K562 (cell line): ENCODE results near the gene SCAMP1. TPM values are rescaled to one million over a fixed set of nuclear protein-coding genes. Genes with fewer than 3 reads are reported as not detected.

Experiments
- EHMT2 ChIP-seq: fragments of 450-650 bp; IDR thresholded peaks from 2 replicates; pipeline ENCODE4 v1.6.1; 2018; ENCODE audit warnings: antibody characterized with exemption
- GABPB1 ChIP-seq: sonication (generic); formaldehyde crosslinking; IDR thresholded peaks from 2 replicates; pipeline ENCODE4 v1.8.0; 2022; ENCODE audit warnings: mild to moderate bottlenecking, missing genetic modification reagents
- L3MBTL2 ChIP-seq: fragments of 450-650 bp; IDR thresholded peaks from 2 replicates; pipeline ENCODE4 v1.6.1; 2016; ENCODE audit warnings: mild to moderate bottlenecking, moderate library complexity
- MAFK ChIP-seq: IDR thresholded peaks from 2 replicates; pipeline ENCODE4 v1.6.1; 2011; ENCODE audit warnings: low read length, improper control_type of control experiment
- MGA ChIP-seq: fragments of 450-650 bp; IDR thresholded peaks from 2 replicates; pipeline ENCODE4 v1.6.1; 2016; ENCODE audit warnings: mild to moderate bottlenecking, moderate library complexity
- MNT ChIP-seq, 2 experiments: fragments of 450-650 bp; conservative IDR thresholded peaks; 2 replicates each; pipeline ENCODE4 v1.6.1; 2017; ENCODE audit warnings: mild to moderate bottlenecking in 2 of 2, moderate library complexity in 2 of 2
- RBBP5 ChIP-seq: fragments of 200-600 bp; sonication (generic); IDR thresholded peaks from 2 replicates; pipeline ENCODE4 v1.6.1; 2012; ENCODE audit warnings: borderline replicate concordance, mild to moderate bottlenecking, low read length, control low read depth, inconsistent platforms; ENCODE audit not compliant: insufficient read depth, poor library complexity, severe bottlenecking
- TEAD4 ChIP-seq, 2 experiments: sonication (generic) in 1 of 2; formaldehyde crosslinking in 1 of 2; IDR thresholded peaks; 2 replicates each; pipeline versions ENCODE4 v1.6.1 to v1.8.0; 2012 to 2022; ENCODE audit warnings: borderline replicate concordance in 1 of 2, inconsistent platforms in 1 of 2, low read length in 1 of 2, mild to moderate bottlenecking in 1 of 2, missing genetic modification reagents in 1 of 2
- ZBTB8A ChIP-seq: fragments of 450-650 bp; IDR thresholded peaks from 2 replicates; pipeline ENCODE4 v1.6.1; 2018; ENCODE audit warnings: mild to moderate bottlenecking, moderate library complexity; ENCODE audit not compliant: partially characterized antibody
- ZNF175 ChIP-seq: fragments of 200-800 bp; sonication (Bioruptor generic); IDR thresholded peaks from 2 replicates; pipeline ENCODE4 v1.6.1; 2016; ENCODE audit warnings: low read depth, mild to moderate bottlenecking, missing genetic modification characterization, missing compliant biosample characterization
- ZNF280A ChIP-seq: fragments of 450-650 bp; IDR thresholded peaks from 2 replicates; pipeline ENCODE4 v1.6.1; 2018; ENCODE audit warnings: mild to moderate bottlenecking, low read depth; ENCODE audit not compliant: partially characterized antibody
- polyA plus RNA-seq, 8 experiments: library from polyadenylated mRNA; depleted of rRNA in 4 of 8; stranded (reverse) in 5 of 8; unstranded in 3 of 8; fragments of >200 nt; fragmentation: Nextera tagmentation in 2 of 8; fragmentation: Illumina TruSeq in 1 of 8; extraction: Ambion mirVana in 2 of 8; extraction: Trizol in 1 of 8; gene quantifications; 2 replicates each; pipeline versions ENCODE4 v1.2.1 to v1.2.3, GENCODE V29; 2011 to 2014; ENCODE audit warnings: inconsistent platforms in 1 of 8, missing spikeins in 1 of 8
- total RNA-seq, 7 experiments: library from RNA; depleted of rRNA in 6 of 7; stranded (reverse); fragments of >200 nt in 6 of 7; fragmentation: Illumina TruSeq in 2 of 7; extraction: Trizol in 2 of 7; gene quantifications; 2 replicates each; pipeline versions ENCODE4 v1.2.1 to v1.2.3, GENCODE V29; 2011 to 2021; ENCODE audit warnings: low replicate concordance in 1 of 7

SCAMP1 gene
- total and polyA plus RNA-seq, 9 of the 15 experiments (the other 6 are each of a cell fraction or from before 2014, with no cell fraction given), result 5.4 to 23.9 (median 13.8) TPM

GRCh38 chr5:78527054-78527859 lies 166.8 kb downstream of the SCAMP1 start (continued):
- TF ChIP-seq MGA, result peak; percentile 15; the same call in 1 of the 2 replicates
- peak; percentile 92 for TF ChIP-seq MAFK
- TF ChIP-seq ZBTB8A, result no peak
- TF ChIP-seq ZNF175 (CRISPR knock-in tag), result no peak; the same call in 1 of the 2 replicates
- peak; percentile 84 for TF ChIP-seq EHMT2
- TF ChIP-seq GABPB1 (CRISPR knock-in tag), result no peak
- TF ChIP-seq TEAD4 (IDR thresholded peaks at IDR 0.05; ENCODE audit: low read length), result peak; percentile 69; the same call in 1 of the 2 replicates
- no peak for TF ChIP-seq TEAD4 (CRISPR knock-in tag; IDR thresholded peaks at IDR 0.05; ENCODE audit: borderline replicate concordance)
- TF ChIP-seq L3MBTL2, result peak; percentile 53; the same call in 1 of the 2 replicates
- no peak for TF ChIP-seq ZNF280A
- peak in 1 of 2 experiments; percentile 38; a peak in 1 of 4 replicates for TF ChIP-seq MNT (conservative IDR thresholded peaks at IDR 0.05)
- no peak for TF ChIP-seq RBBP5
